Type B pancreatic cell (in vitro differentiated cells): ENCODE results near the gene POU2F1. TPM values are rescaled to one million over a fixed set of nuclear protein-coding genes. Genes with fewer than 3 reads are reported as not detected.

ENCODE experiments used
- DNase-seq: peaks from one replicate; pipeline ENCODE4 v3.0.0; 2021; ENCODE audit warnings: mixed read lengths; ENCODE audit not compliant: unreplicated experiment; ENCODE audit errors: extremely low spot score
- H3K27ac Mint-ChIP-seq: 2 replicates; pipeline ENCODE4 v1.8.0; 2021; ENCODE audit warnings: mild to moderate bottlenecking, mixed read lengths
- H3K27me3 Mint-ChIP-seq: 2 replicates; pipeline ENCODE4 v1.8.0; 2021; ENCODE audit warnings: mixed read lengths
- H3K36me3 Mint-ChIP-seq: 2 replicates; pipeline ENCODE4 v1.8.0; 2021; ENCODE audit warnings: mixed read lengths
- H3K4me1 Mint-ChIP-seq: one replicate; pipeline ENCODE4 v1.8.0; 2021; ENCODE audit warnings: mixed read lengths; ENCODE audit not compliant: unreplicated experiment
- H3K4me3 Mint-ChIP-seq: 2 replicates; pipeline ENCODE4 v1.8.0; 2021; ENCODE audit warnings: mild to moderate bottlenecking, mixed read lengths
- H3K9me3 Mint-ChIP-seq: 2 replicates; pipeline ENCODE4 v1.8.0; 2021; ENCODE audit warnings: mixed read lengths
- CTCF ChIP-seq: fragments of 200-600 bp; sonication (generic); conservative IDR thresholded peaks from 2 replicates; pipeline ENCODE4 v1.5.0; 2021; ENCODE audit warnings: antibody characterized with exemption, mild to moderate bottlenecking
- total RNA-seq: library from RNA; stranded (reverse); gene quantifications from 2 replicates; pipeline ENCODE4 v1.2.1, GENCODE V29; 2021; ENCODE audit warnings: low replicate concordance

The POU2F1 gene
- total RNA-seq, 1 donor from 2014 or later, result 24.2 TPM

- H3K4me3 Mint-ChIP-seq, result no peak overlapping the region
- H3K27ac Mint-ChIP-seq, result no peak overlapping the region
- no peaks in the 10 kb centered on the region for H3K27me3 Mint-ChIP-seq
- TF ChIP-seq CTCF, result no peak
- H3K4me1 Mint-ChIP-seq, result no peaks in the 10 kb centered on the region
- peaks cover 8% of the 10 kb centered on the region for H3K9me3 Mint-ChIP-seq
- H3K36me3 Mint-ChIP-seq, result no peaks in the 10 kb centered on the region
- DNase-seq, result no peak
These were observed 14.4 kb upstream of the POU2F1 start for GRCh38 chr1:167206166-167206835.

GRCh38 chr1:167207940-167208623 lies 12.6 kb upstream of the POU2F1 start:
- H3K36me3 Mint-ChIP-seq, result no peaks in the 10 kb centered on the region
- H3K9me3 Mint-ChIP-seq, result peaks cover 8% of the 10 kb centered on the region
- peak; percentile 45 for TF ChIP-seq CTCF
- no peaks in the 10 kb centered on the region for H3K27me3 Mint-ChIP-seq
- no peak overlapping the region for H3K4me3 Mint-ChIP-seq
- no peak overlapping the region for H3K27ac Mint-ChIP-seq
- H3K4me1 Mint-ChIP-seq, result no peaks in the 10 kb centered on the region
- DNase-seq, result no peak

GRCh38 chr1:167208624-167208976 lies 12.1 kb upstream of the POU2F1 start:
- TF ChIP-seq CTCF, result no peak
- Mint-ChIP-seq H3K27ac (no peak overlapping the region), H3K9me3 (peaks cover 8% of the 10 kb centered on the region), H3K4me1 (no peaks in the 10 kb centered on the region), H3K36me3 (no peaks in the 10 kb centered on the region), H3K27me3 (no peaks in the 10 kb centered on the region), H3K4me3 (no peak overlapping the region)
- no peak for DNase-seq

GRCh38 chr1:167209044-167209443 lies 11.6 kb upstream of the POU2F1 start:
- Mint-ChIP-seq H3K4me1 (no peaks in the 10 kb centered on the region), H3K27ac (no peak overlapping the region), H3K4me3 (no peak overlapping the region), H3K9me3 (peaks cover 8% of the 10 kb centered on the region), H3K36me3 (no peaks in the 10 kb centered on the region), H3K27me3 (no peaks in the 10 kb centered on the region)
- no peak for DNase-seq
- no peak for TF ChIP-seq CTCF

- Mint-ChIP-seq H3K4me3 (no peak overlapping the region), H3K27ac (no peak overlapping the region), H3K27me3 (no peaks in the 10 kb centered on the region), H3K9me3 (peaks cover 8% of the 10 kb centered on the region), H3K4me1 (no peaks in the 10 kb centered on the region), H3K36me3 (no peaks in the 10 kb centered on the region)
- DNase-seq, result no peak
- no peak for TF ChIP-seq CTCF
These were observed 9.6 kb upstream of the POU2F1 start for GRCh38 chr1:167210966-167211674.
